Sciatic nerve (tissue), 2 donors: ENCODE results near the gene DPM3. TPM values are rescaled to one million over a fixed set of nuclear protein-coding genes. Genes with fewer than 3 reads are reported as not detected.
"Not testable (repeated sequence)": the region's sequence is repeated elsewhere in the genome, so short reads cannot be mapped to it uniquely, and the experiment has no call there.

Source experiments
- ATAC-seq: fragments of 200-7000 bp; cut with Tn5 transposase; one replicate; pipeline ENCODE4 v1.9.1; 2020; ENCODE audit warnings: mild to moderate bottlenecking, moderate library complexity
- DNase-seq: peaks from one replicate; pipeline ENCODE4 v3.0.0-alpha.2; 2020; ENCODE audit warnings: low spot score
- intact Hi-C: fragments of 100-400 bp; cut with DNase I; formaldehyde crosslinking; loops from one replicate; pipeline ENCODE4 v1.14.2; 2022
- total RNA-seq: library from RNA; stranded (reverse); fragmentation: NEBNext Ultra II Directional; extraction: Animal tissue kit (Norgen Biotek cat#: 25700); gene quantifications from one replicate; pipeline ENCODE4 v1.2.1, GENCODE V29; 2021
- donor health status: DM: no; HTN: no; CAD: no.
- donor health status: DM: no; HTN: no; CAD: no.

DPM3 gene
- total RNA-seq, 1 donor from 2014 or later, result 75.3 TPM

DNA sequence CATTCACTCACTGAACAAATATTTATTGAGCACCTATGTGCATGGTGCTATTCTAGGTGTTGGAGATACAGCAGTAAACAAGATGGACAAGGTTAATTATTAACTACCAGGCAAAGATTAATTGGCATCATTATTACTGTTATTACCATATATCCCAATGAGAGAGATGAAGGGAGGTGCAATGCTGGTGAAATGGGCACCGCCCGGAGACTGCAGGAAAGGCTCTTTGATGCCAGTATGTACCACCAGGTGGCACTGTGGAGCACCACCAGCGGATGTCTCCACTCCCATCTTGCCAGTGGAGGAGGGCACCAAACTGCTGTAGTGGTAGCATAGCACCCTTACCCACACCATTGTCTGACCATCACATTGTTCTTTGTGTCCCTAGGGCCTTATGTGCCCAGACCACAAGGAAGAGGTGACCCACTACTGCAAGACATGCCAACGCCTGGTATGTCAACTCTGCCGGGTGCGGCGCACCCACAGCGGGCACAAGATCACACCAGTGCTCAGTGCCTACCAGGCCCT, 36.3 kb upstream of the DPM3 start:
- ATAC-seq, result peak; percentile 64

DNA sequence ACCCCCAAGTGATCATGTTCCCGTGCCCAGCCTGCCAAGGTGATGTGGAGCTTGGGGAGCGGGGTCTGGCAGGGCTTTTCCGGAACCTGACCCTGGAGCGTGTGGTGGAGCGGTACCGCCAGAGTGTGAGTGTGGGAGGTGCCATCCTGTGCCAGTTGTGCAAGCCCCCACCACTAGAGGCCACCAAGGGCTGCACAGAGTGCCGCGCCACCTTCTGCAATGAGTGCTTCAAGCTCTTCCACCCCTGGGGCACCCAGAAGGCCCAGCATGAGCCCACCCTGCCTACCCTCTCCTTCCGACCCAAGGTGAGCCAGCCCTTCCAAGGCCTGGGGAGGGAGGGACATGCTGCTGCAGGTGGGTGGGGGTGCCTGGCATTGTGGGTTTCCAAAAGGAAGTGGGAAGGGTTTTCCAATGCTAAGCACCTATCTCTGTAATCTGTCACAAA, 35.6 kb upstream of the DPM3 start:
- intact Hi-C loops, result loop anchor here (10.0 kb wide), 1 partner anchor 51 kb away; the partner anchor contains the start of gene EFNA1
- no peak for ATAC-seq
- DNase-seq, result peak; percentile 60

More for the DNA sequence above, 36.3 kb upstream of the DPM3 start:
- peak; percentile 92 for DNase-seq
- intact Hi-C loops, result loop anchor here (10.0 kb wide), 1 partner anchor 52 kb away; the partner anchor contains the start of gene EFNA1

DNA sequence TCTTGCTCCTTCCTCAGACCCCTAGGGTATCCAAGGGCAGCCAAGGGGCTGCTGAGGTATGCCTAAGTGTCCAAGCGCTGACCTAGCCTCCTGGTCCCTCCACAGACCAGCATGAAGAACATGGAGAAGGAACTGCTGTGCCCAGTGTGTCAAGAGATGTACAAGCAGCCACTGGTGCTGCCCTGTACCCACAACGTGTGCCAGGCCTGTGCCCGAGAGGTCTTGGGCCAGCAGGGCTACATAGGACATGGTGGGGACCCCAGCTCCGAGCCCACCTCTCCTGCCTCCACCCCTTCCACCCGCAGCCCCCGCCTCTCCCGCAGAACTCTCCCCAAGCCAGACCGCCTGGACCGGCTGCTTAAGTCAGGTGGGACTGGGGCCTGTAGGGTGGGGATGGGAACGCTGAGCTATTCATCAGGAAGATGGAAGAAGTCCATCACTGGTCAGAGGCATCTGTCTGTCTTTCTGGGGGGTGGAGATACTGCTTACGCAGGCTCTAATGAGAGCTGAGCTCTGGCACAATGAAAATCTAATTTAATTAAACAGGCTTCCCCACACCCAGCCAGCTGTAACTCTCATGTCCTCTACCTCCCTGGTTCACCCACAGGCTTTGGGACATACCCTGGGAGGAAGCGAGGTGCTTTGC, 35.1 kb upstream of the DPM3 start:
- ATAC-seq, result no peak
- intact Hi-C loops, result loop anchor here (10.0 kb wide), 1 partner anchor 51 kb away; the partner anchor contains the start of gene EFNA1
- peak; percentile 61 for DNase-seq

DNA sequence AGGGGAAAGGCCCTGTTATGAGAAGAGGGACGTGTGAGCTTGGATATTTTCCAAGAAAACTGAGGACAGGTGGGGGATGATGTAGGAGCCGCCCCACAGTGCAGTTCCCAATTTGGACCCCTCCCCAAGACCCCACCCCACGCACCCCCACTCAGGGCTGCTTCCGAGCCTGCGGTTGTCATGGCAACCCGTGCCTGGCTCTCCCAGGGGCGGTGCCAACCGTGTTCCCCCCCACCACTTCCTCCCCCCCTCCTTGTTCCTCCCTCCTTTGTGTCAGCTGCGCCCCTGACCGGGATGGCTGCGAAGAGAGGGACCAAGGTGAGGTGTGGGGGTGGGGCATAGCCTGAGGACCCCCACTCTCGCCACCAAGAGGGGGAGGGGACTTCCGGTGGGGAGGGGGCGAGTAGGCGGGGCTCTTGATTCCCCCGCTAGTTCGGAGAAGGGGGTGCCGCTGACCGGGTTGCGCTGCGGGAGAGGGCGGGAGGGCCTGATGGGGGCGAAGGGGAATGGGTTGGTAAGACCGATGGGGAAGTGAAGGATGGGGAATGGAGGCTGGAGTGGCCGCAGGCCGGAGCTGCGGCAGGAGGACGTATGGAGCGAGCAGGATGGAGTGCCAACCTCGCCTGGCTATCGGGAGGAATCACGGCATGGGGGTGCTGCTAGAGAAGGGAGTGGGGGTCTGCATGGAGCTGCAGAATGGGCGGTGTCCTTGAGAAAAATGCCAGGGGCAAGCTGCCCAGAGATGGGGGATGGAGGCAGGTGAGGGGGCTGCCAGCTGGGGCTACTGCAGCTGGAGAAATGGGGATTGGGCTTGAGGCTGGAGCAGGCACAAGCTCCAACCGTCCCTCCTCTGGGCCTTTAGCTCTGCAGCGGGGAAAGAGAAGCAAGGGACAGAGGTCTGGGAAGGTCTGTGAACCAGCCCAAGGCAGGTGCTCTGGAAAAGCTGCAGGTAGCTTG, 34.3 kb upstream of the DPM3 start:
- intact Hi-C loops, result loop anchor here (5.0 to 10.0 kb wide), 2 partner anchors 50 to 197 kb away; partner anchors contain the start of gene EFNA1
- ATAC-seq, result peak; percentile 2
- DNase-seq, result peak; percentile 74

DNA sequence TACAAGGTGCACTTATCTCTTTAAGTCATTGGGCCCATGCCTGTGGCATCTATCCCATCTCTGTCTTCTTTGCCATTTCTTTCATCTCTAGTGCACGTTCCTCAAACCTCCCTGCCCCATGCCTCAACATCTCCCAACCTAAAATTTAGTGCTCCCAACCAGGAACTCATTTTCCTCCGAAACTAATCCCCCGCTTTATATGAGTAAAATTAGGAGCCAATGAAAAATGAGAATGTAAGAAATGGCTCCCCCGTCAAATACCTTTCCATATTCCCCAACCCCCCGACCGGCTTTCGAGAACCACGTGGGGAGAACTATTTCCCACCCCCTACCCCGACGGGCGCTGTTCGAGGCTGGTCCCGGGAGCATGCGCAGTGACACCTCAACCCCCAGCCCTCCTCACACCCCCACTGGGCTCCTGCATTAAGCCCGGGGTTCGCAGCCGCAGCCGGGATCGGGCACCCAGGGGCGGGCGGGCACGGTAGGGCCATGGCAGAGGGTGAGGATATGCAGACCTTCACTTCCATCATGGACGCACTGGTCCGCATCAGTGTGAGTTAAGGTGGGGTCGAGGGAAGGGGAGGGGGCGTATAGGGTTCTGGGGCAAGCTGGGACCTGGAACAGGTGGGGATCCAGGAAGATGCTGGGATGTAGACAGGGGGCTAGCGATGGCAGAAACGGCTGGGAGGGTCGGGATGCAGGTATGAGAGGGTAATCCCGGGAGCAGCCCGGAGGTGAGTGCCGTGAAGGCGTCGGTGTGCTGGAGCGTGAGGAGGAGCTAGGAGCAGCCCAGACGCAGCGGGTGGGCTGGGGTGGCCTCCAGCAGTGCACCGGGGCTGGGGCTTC, 33.4 kb upstream of the DPM3 start, which contains the start of gene TRIM46:
TSS of gene TRIM46 (plus strand) at position 372 of the 846 bp plus-strand sequence. CDS start at position 490, 118 bp downstream.
- DNase-seq, result peak; percentile 74
- intact Hi-C loops, result loop anchor here (5.0 to 10.0 kb wide), 2 partner anchors 49 to 196 kb away; partner anchors contain the start of gene EFNA1

DNA sequence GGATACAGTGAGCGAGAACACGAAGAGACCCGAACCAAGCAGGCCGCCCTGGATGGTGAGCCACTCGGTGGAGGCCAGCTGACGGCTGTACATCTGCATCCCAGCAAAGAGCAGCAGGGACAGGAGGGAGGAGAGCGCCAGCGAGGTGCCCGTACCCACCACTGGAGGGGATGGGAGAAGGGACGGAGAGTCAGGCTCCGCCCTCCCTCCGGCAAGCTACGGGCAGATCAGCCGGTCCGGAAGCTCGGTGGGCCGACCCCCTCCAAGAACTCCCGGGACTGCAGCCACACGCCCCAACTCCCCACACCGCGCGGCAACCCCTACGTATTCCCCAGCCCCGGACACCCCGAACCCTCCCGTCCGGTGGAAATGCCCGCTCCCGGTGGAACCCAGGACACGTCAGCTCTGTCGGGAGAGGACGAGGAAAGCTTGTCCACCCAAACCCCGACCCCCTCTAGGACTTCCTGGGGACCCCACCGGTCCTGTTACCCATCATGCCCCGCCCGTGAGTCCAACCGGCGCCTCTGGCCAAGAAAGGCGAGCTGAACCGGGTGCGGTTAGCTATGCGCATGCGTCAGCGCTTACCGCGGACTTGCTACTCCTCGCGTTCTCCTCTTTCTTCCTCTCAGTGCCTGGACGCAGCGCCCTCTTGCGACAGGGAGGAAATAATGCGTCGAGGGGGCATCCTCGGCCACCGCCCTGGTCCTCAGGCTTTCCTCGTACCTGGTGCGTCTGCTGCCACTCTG, 32.6 kb upstream of the DPM3 start, which contains the start of gene KRTCAP2:
TSS of gene KRTCAP2 (minus strand) at position 573 of the 746 bp plus-strand sequence. CDS start at position 493, 80 bp downstream.
- peak; percentile 96 for DNase-seq
- intact Hi-C loops, result loop anchor here (5.0 to 10.0 kb wide), 2 partner anchors 48 to 196 kb away; partner anchors contain the start of gene EFNA1
- ATAC-seq, result peak; percentile 88

More for the DNA sequence above, 33.4 kb upstream of the DPM3 start, which contains the start of gene TRIM46:
- ATAC-seq, result peak; percentile 7

DNA sequence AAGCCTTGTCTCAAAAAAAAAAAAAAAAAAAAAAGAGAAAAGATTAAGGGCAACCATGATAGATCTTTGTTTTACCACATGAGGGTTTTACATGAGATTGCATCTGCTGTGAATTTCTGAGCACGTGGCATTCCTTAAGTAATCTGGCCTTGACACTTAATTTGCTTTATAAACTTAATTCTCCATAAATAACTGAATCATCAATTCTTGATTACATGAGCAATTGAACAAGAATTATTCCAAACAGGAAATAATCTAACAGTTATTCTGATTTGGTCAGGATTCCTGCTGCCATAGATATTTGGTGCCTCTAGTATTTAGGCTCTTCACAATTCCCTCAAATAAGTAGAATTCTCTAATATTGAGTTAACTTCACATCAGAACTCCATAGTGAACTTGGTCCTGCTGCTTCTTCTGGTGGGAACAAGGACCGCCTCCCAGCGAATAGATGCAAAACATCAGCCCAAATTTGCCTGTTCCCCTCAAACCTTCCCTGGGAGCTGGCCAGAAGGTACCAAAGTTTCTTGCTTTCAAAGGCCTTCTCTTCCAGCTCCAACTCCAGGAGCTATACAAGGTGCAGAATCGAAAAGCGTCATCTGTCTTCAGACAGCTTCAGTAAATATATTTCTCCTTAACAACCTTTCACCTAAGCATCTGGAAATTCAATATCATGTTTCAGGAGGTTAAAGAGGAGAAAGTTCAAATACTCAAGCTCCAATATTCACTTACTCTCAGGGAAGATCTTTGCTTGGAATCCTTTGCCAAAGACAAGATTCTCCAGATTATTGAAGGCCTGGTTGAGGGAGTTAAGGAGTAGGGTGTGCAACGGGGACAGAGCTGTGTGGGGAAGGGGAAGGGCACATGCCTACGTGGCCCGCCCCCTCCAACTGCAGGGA, 31.8 kb upstream of the DPM3 start:
- peak; percentile 34 for DNase-seq
- intact Hi-C loops, result loop anchor here (5.0 to 10.0 kb wide), 2 partner anchors 47 to 195 kb away; partner anchors contain the start of gene EFNA1
- ATAC-seq, result no peak

DNA sequence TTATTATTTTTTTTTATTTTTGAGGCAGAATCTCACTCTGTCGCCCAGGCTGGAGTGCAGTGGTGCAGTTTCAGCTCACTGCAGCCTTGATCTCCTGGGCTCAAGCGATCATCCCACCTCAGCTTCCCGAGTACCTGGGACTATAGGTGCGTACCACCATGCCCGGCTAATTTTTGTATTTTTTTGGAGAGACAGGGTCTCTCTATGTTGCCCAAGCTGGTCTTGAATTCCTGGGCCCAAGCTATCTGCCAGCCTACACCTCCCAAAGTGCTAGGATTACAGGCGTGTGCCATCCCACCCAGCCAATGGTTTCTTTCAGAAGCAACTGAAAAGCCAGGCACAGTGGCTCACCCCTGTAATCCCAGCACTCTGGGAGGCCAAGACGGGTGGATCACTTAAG, 30.5 kb upstream of the DPM3 start:
- DNase-seq (peak; percentile 10), ATAC-seq (no peak)
- intact Hi-C loops, result loop anchor here (5.0 to 10.0 kb wide), 2 partner anchors 46 to 194 kb away; partner anchors contain the start of gene EFNA1

DNA sequence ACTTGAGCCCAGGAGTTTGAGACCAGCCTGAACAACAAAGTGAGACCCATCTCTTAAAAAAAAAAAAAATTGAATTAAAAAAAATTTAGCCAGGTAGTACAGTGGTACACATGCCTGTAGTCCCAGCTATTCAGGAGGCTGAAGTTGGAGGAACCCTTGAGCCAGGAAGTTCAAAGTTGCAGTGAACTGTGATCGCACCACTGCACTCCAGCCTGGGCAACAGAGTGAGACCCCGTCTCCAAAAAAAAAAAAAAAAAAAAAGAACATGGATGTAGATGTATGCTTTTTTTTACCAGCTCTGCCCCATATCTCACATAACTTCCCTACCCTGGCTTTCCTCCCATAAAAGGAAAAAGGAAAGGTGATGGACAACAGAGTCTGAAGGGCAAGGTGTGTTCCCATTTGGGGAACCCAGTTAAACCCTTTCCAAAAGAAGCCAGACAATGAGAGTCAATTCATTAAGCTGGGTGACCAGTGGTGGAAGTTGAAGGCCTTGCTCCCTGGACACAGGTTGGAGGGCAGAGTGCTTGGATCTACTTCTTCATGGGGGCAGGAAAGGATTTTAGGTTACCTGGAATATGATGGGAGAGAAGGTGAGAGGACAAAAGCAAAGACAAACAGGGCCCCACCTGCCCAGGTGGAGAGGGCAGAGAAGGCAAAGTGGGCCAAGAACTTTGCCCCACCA, 29.9 kb upstream of the DPM3 start:
- ATAC-seq, result no peak
- DNase-seq, result peak; percentile 21
- intact Hi-C loops, result loop anchor here (5.0 to 10.0 kb wide), 2 partner anchors 45 to 193 kb away; partner anchors contain the start of gene EFNA1

DNA sequence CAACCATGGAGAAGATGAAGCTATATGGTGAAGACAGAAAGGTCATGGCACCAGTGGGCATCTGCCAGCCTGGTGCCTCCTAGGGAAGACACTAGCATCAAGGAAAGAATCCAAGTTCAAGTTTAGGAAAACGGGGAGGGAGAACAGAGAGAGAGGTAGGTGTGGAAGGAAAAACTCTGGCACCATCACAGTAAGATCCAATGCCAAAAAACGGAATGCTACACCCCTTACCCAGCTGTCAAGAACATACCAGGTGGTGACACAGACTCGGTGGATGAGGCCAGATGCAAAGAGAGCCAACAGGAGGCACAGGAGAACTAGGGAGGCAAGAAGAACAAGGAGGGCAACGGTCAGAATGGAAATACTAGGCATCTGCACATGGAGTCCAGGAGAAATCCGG, 29.2 kb upstream of the DPM3 start:
- intact Hi-C loops, result loop anchor here (5.0 kb wide), 1 partner anchor 77 kb away; no protein-coding TSS in a partner anchor
- peak; percentile 15 for DNase-seq
- ATAC-seq, result no peak

DNA sequence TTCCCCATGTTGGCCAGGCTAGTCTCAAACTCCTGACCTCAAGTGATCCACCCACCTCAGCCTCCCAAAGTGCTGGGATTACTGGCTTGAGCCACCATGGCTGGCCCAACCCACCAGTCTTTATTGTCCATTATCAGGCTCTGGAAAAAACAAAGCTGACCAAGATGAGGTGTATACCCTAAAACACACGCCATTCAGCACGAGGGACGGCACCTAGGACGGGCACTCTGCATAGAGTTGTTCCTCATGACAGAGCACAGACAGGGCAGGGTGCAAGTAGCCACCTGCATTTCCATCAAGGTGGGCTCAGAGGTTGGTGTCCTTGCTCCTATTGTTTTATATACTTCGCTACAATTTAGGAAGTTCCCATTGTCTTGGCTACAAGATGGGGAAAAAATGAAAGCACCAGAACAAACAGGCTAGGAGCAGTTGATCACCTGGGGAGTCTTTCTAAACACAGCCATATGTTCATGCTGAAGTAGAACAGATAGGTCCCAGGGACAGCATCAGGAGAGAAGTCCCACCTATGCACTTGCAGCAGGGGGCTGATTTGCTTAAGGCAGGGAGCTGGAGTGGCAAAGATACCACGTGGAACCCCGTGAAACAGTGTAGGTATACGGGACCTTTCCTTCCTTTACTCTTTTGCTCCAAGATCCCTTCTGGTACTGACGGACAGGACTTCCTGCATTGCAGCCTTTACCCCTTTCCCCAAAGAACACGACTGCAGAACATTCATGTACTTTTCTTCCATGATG, 28.3 kb upstream of the DPM3 start:
- intact Hi-C loops, result loop anchor here (5.0 kb wide), 1 partner anchor 76 kb away; no protein-coding TSS in a partner anchor

DNA sequence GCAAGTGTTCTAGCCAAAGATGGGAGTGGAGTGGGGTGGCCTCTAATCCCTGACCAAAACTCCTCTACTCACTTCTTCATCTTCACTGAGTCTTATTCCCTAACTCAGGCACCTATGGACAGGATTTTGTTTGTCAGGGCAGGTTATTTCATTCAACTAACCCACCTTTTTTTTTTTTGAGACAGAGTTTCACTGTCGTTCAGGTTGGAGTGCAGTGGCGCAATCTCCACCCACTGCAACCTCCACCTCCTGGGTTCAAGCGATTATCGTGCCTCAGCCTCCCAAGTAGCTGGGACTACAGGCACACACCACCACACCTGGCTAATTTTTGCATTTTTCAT, 27.7 kb upstream of the DPM3 start:
- not testable (repeated sequence) for ATAC-seq, DNase-seq
- intact Hi-C loops, result loop anchor here (5.0 kb wide), 1 partner anchor 76 kb away; no protein-coding TSS in a partner anchor

More for the DNA sequence above, 28.3 kb upstream of the DPM3 start:
- DNase-seq (no peak), ATAC-seq (no peak)

DNA sequence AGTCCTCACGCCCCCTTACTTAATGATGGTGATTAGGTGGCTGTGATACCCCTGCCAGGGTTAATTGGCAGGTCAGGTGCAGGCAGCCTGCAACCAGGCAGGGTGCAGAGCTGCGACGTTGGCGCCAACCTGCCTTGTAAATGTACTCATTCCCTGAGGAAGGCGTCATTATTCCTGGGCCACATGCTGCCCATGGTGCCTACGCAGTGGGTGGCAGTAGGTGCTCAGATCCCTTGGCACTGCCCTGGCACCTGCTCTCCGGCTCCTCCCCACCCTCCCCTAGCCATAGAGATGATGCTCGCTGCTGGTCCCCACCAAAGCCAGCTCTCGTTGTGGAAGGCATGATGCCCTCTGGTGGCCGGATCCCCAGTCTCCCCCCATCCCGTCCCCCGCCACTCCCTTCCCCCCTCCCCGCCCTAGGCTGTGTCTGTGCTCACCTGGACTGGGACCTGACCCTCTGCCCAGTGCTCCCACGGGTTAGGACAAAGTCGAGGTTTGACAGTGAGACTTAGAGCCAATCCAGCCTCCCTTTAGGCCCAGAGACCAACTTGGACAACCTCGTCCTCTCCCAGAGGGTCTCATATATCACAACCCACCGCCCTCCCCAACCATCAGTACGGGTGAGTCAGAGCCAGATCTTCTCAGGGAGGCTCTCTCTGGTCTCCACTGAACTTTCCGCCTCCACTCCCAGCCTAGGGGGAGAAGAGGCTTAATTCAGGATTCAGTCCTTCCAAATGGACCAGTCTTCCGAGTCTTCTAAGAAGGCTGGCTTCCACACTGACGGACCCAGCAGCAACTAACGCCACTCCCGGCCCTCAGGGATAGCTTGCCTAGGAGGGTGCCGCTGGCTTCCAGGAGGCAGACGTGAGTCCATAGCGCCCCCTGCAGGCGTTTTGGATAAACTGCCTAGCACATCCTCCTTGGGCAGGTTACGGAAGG, 27.1 kb upstream of the DPM3 start:
- intact Hi-C loops, result loop anchor here (5.0 kb wide), 1 partner anchor 75 kb away; no protein-coding TSS in a partner anchor
- ATAC-seq, result peak; percentile 85
- DNase-seq, result peak; percentile 95
